GM12891 (cell line): ENCODE measurements around the gene EGLN1.

Experiments
- PAX5 ChIP-seq: IDR thresholded peaks from 2 replicates; pipeline ENCODE4 v1.6.1; 2011; ENCODE audit warnings: low read length, moderate library complexity, mild to moderate bottlenecking; ENCODE audit not compliant: insufficient read depth, severe bottlenecking
- POLR2A ChIP-seq: IDR thresholded peaks from 2 replicates; pipeline ENCODE4 v1.6.1; 2011; ENCODE audit warnings: low read depth, low read length, control low read depth
- SPI1 ChIP-seq: IDR thresholded peaks from 2 replicates; pipeline ENCODE4 v1.6.1; 2011; ENCODE audit warnings: low read depth, low read length, control low read depth
- TAF1 ChIP-seq: IDR thresholded peaks from 2 replicates; pipeline ENCODE4 v1.6.1; 2011; ENCODE audit warnings: low read depth, low read length, control low read depth

- TF ChIP-seq PAX5 (no peak), SPI1 (no peak), POLR2A (no peak), TAF1 (no peak)
Observed at GRCh38 chr1:231318015-231318355, 104.1 kb downstream of the EGLN1 start.
